H1 (cell line): ENCODE data around the gene FAM209A. TPM values are rescaled to one million over a fixed set of nuclear protein-coding genes. Genes with fewer than 3 reads are reported as not detected.

Experiments
- CTCF ChIA-PET: fragments of 300-600 bp; sonication (Branson Sonifier 250); formaldehyde crosslinking; loops from one replicate; lab custom pipeline; 2021; ENCODE audit not compliant: partially characterized antibody; lab: Charles Lee
- POLR2A ChIA-PET: fragments of 300-600 bp; sonication (Branson Sonifier 250); formaldehyde crosslinking; loops from one replicate; lab custom pipeline; 2021; ENCODE audit warnings: inconsistent platforms; ENCODE audit not compliant: partially characterized antibody; lab: Charles Lee
- DNase-seq, 2 experiments: peaks; one replicate each; pipeline versions ENCODE4 v3.0.0 to v3.0.0-alpha.2; 2010 to 2022; ENCODE audit warnings: low spot score in 2 of 2, low read depth in 1 of 2, mixed read lengths in 1 of 2
- FAIRE-seq: peaks from 2 replicates; lab custom pipeline; 2011; peaks lifted over from hg19 to GRCh38; lab: Jason Lieb, UNC
- H2AFZ ChIP-seq: 2 replicates; pipeline ENCODE4 v1.8.1; 2012; ENCODE audit warnings: low read length, inconsistent platforms
- H2AK5ac ChIP-seq: 2 replicates; pipeline ENCODE4 v1.6.1; 2013; ENCODE audit warnings: low read depth, low read length
- H2BK120ac ChIP-seq: replicated peaks from 2 replicates; pipeline ENCODE3; 2013; ENCODE audit warnings: low read depth, low read length, inconsistent platforms
- H2BK12ac ChIP-seq: 2 replicates; pipeline ENCODE4 v1.6.1; 2013; ENCODE audit warnings: low read depth, low read length
- H2BK15ac ChIP-seq: 2 replicates; pipeline ENCODE4 v1.6.1; 2013; ENCODE audit warnings: low read length
- H2BK20ac ChIP-seq: 2 replicates; pipeline ENCODE4 v1.6.1; 2013; ENCODE audit warnings: low read length
- H2BK5ac ChIP-seq: 2 replicates; pipeline ENCODE4 v1.6.1; 2013; ENCODE audit warnings: low read depth, low read length
- H3K14ac ChIP-seq: 2 replicates; pipeline ENCODE4 v1.6.1; 2013; ENCODE audit warnings: inconsistent platforms; ENCODE audit not compliant: insufficient read length
- H3K18ac ChIP-seq: 2 replicates; pipeline ENCODE4 v1.6.1; 2013; ENCODE audit warnings: low read length; ENCODE audit errors: extremely low read depth
- H3K23ac ChIP-seq: 2 replicates; pipeline ENCODE4 v1.6.1; 2013; ENCODE audit warnings: inconsistent platforms; ENCODE audit not compliant: insufficient read length
- H3K23me2 ChIP-seq: 2 replicates; pipeline ENCODE4 v1.6.1; 2013; ENCODE audit warnings: low read depth, low read length
- H3K27ac ChIP-seq: 2 replicates; pipeline ENCODE4 v1.6.1; 2011; ENCODE audit warnings: low read depth, low read length, inconsistent platforms
- H3K27me3 ChIP-seq, 4 experiments: replicated peaks in 1 of 4; 1 replicate in 1 of 4; 2 replicates in 3 of 4; pipeline versions ENCODE4 v1.6.1 to v1.8.1; 2011 to 2013; ENCODE audit warnings: low read length in 3 of 4, mild to moderate bottlenecking in 3 of 4, inconsistent platforms in 2 of 4, mixed read lengths in 2 of 4, moderate library complexity in 1 of 4; ENCODE audit not compliant: control insufficient read depth in 3 of 4, insufficient read depth in 3 of 4; ENCODE audit errors: extremely low read depth in 1 of 4
- H3K36me3 ChIP-seq, 4 experiments: 2 replicates each; pipeline versions ENCODE4 v1.6.1 to v1.8.1; 2011 to 2013; ENCODE audit warnings: mild to moderate bottlenecking in 4 of 4, low read length in 3 of 4, moderate library complexity in 2 of 4, control low read depth in 1 of 4, inconsistent platforms in 1 of 4; ENCODE audit not compliant: insufficient read depth in 4 of 4, control insufficient read depth in 2 of 4
- H3K4ac ChIP-seq: replicated peaks from 2 replicates; pipeline ENCODE3; 2013; ENCODE audit warnings: low read length, low read depth, mixed read lengths, inconsistent platforms; ENCODE audit not compliant: insufficient read length
- H3K4me1 ChIP-seq, 4 experiments: replicated peaks in 1 of 4; 1 replicate in 1 of 4; 2 replicates in 3 of 4; pipeline versions ENCODE4 v1.6.1 to v1.8.1; 2011 to 2013; ENCODE audit warnings: low read length in 3 of 4, inconsistent platforms in 2 of 4, mixed read lengths in 1 of 4; ENCODE audit not compliant: insufficient read depth in 4 of 4, control insufficient read depth in 3 of 4
- H3K4me2 ChIP-seq, 2 experiments: 2 replicates each; pipeline versions ENCODE4 v1.6.1 to v1.8.1; 2011 to 2013; ENCODE audit warnings: low read depth in 2 of 2, low read length in 2 of 2, control low read depth in 1 of 2, inconsistent platforms in 1 of 2, mild to moderate bottlenecking in 1 of 2; ENCODE audit not compliant: insufficient read depth in 1 of 2
- H3K4me3 ChIP-seq, 4 experiments: fragments of 200-600, 300-600 bp in 1 of 4; sonication (generic), shearing (Covaris generic), sonication (Bioruptor Twin) in 1 of 4; 2 replicates each; pipeline versions ENCODE4 v1.5.1 to v1.8.1; 2011 to 2016; ENCODE audit warnings: low read length in 4 of 4, low read depth in 3 of 4, control low read depth in 2 of 4, inconsistent platforms in 2 of 4, mild to moderate bottlenecking in 2 of 4, mixed read lengths in 1 of 4, moderate library complexity in 1 of 4; ENCODE audit not compliant: insufficient read depth in 2 of 4; ENCODE audit errors: extremely low read depth in 1 of 4
- H3K56ac ChIP-seq: replicated peaks from 2 replicates; pipeline ENCODE3; 2013; ENCODE audit warnings: low read depth, mild to moderate bottlenecking, mixed read lengths, low read length, inconsistent platforms; ENCODE audit not compliant: insufficient read length
- H3K79me1 ChIP-seq: 2 replicates; pipeline ENCODE4 v1.6.1; 2013; ENCODE audit warnings: low read depth, low read length, control low read depth
- H3K79me2 ChIP-seq, 2 experiments: 2 replicates each; pipeline versions ENCODE4 v1.6.1 to v1.8.1; 2012 to 2013; ENCODE audit warnings: low read length in 2 of 2, mild to moderate bottlenecking in 2 of 2, inconsistent platforms in 1 of 2; ENCODE audit not compliant: insufficient read depth in 2 of 2, control insufficient read depth in 1 of 2
- H3K9ac ChIP-seq, 4 experiments: replicated peaks in 1 of 4; 1 replicate in 1 of 4; 2 replicates in 3 of 4; pipeline versions ENCODE4 v1.6.1 to v1.8.1; 2011 to 2013; ENCODE audit warnings: low read depth in 3 of 4, low read length in 3 of 4, control low read depth in 2 of 4, mild to moderate bottlenecking in 2 of 4, moderate library complexity in 2 of 4, inconsistent platforms in 1 of 4; ENCODE audit errors: extremely low read depth in 1 of 4
- H3K9me3 ChIP-seq, 2 experiments: 2 replicates each; pipeline versions ENCODE4 v1.6.1 to v1.8.1; 2012 to 2013; ENCODE audit warnings: mild to moderate bottlenecking in 2 of 2, moderate library complexity in 2 of 2, control low read depth in 1 of 2, inconsistent platforms in 1 of 2, low read depth in 1 of 2, low read length in 1 of 2, mixed read lengths in 1 of 2; ENCODE audit not compliant: insufficient read depth in 2 of 2
- H4K20me1 ChIP-seq, 2 experiments: replicated peaks in 1 of 2; 2 replicates each; pipeline versions ENCODE3 to v1.8.1; 2011 to 2013; ENCODE audit warnings: inconsistent platforms in 2 of 2, low read length in 2 of 2, mild to moderate bottlenecking in 1 of 2; ENCODE audit not compliant: insufficient read depth in 2 of 2, control insufficient read depth in 1 of 2
- H4K5ac ChIP-seq: 2 replicates; pipeline ENCODE4 v1.6.1; 2013; ENCODE audit warnings: low read length, low read depth, mixed read lengths, inconsistent platforms; ENCODE audit not compliant: insufficient read length
- H4K8ac ChIP-seq: 2 replicates; pipeline ENCODE4 v1.8.0; 2013; ENCODE audit warnings: mild to moderate bottlenecking, moderate library complexity, low read length, inconsistent platforms; ENCODE audit not compliant: insufficient read depth; ENCODE audit errors: extremely low read depth
- H4K91ac ChIP-seq: replicated peaks from 2 replicates; pipeline ENCODE3; 2013; ENCODE audit warnings: low read length, mixed read lengths, inconsistent platforms; ENCODE audit not compliant: insufficient read length
- BRCA1 ChIP-seq: IDR thresholded peaks from 2 replicates; pipeline ENCODE4 v1.6.1; 2012; ENCODE audit warnings: low read depth, low read length, improper control_type of control experiment
- CEBPB ChIP-seq: IDR thresholded peaks from 2 replicates; pipeline ENCODE4 v1.6.1; 2012; ENCODE audit warnings: low read depth, low read length
- CTBP2 ChIP-seq: IDR thresholded peaks from 2 replicates; pipeline ENCODE4 v1.7.0; 2011; ENCODE audit warnings: borderline replicate concordance, mild to moderate bottlenecking, moderate library complexity, mixed read lengths, low read length; ENCODE audit not compliant: insufficient read depth, insufficient read length
- EP300 ChIP-seq, 2 experiments: IDR thresholded peaks; 1 replicate in 1 of 2; 2 replicates in 1 of 2; pipeline ENCODE4 v1.6.1; 2011 to 2012; ENCODE audit warnings: low read depth in 2 of 2, low read length in 2 of 2, mild to moderate bottlenecking in 2 of 2, borderline replicate concordance in 1 of 2, inconsistent platforms in 1 of 2, moderate library complexity in 1 of 2
- FOSL1 ChIP-seq: IDR thresholded peaks from 2 replicates; pipeline ENCODE4 v1.6.1; 2011; ENCODE audit warnings: mild to moderate bottlenecking, low read depth, low read length, moderate library complexity; ENCODE audit not compliant: insufficient read depth
- JUND ChIP-seq: IDR thresholded peaks from 2 replicates; pipeline ENCODE4 v1.6.1; 2011; ENCODE audit warnings: mild to moderate bottlenecking, improper control_type of control experiment, low read length
- KDM5A ChIP-seq: fragments of 200-600 bp; IDR thresholded peaks from 2 replicates; pipeline ENCODE4 v1.7.1; 2012; ENCODE audit warnings: mild to moderate bottlenecking, low read length, inconsistent platforms, mixed read lengths
- MAFK ChIP-seq: IDR thresholded peaks from 2 replicates; pipeline ENCODE4 v1.6.1; 2012; ENCODE audit warnings: low read depth, mild to moderate bottlenecking, improper control_type of control experiment, low read length
- POLR2A ChIP-seq, 2 experiments: IDR thresholded peaks; 1 replicate in 1 of 2; 2 replicates in 1 of 2; pipeline ENCODE4 v1.6.1; 2011; ENCODE audit warnings: low read depth in 2 of 2, low read length in 2 of 2, mild to moderate bottlenecking in 2 of 2; ENCODE audit errors: control extremely low read depth in 1 of 2
- RXRA ChIP-seq: IDR thresholded peaks from 2 replicates; pipeline ENCODE4 v1.6.1; 2011; ENCODE audit warnings: low read depth, mild to moderate bottlenecking, low read length, moderate library complexity; ENCODE audit not compliant: insufficient read depth
- SAP30 ChIP-seq: fragments of 300-600 bp; sonication (generic); IDR thresholded peaks from 2 replicates; pipeline ENCODE4 v1.7.1; 2012; ENCODE audit warnings: low read length, moderate library complexity, mild to moderate bottlenecking, inconsistent platforms; ENCODE audit not compliant: insufficient read depth, insufficient replicate concordance
- SUZ12 ChIP-seq: fragments of 200-600 bp; sonication (generic); IDR thresholded peaks from 2 replicates; pipeline ENCODE4 v1.6.1; 2012; ENCODE audit warnings: mild to moderate bottlenecking, inconsistent platforms, low read length, moderate library complexity, mixed read lengths
- TBP ChIP-seq: IDR thresholded peaks from 2 replicates; pipeline ENCODE4 v1.6.1; 2011; ENCODE audit warnings: low read depth, low read length, improper control_type of control experiment
- WGBS, 2 experiments: shearing (Covaris generic) in 1 of 2; methylation state at CpG; one replicate each; pipeline versions ENCODE4 v1.1.6 to v1.1.7; 2013 to 2015; ENCODE audit warnings: low lambda C conversion rate in 2 of 2, mixed read lengths in 2 of 2, inconsistent platforms in 1 of 2, low coverage in 1 of 2, missing lambda C conversion rate in 1 of 2; ENCODE audit not compliant: insufficient replicate concordance in 2 of 2, insufficient coverage in 1 of 2, insufficient read length in 1 of 2; ENCODE audit errors: extremely low coverage in 1 of 2, missing lambda C conversion rate in 1 of 2; 5-methylcytosine and 5-hydroxymethylcytosine counted together
- polyA plus RNA-seq, 7 experiments: library from polyadenylated mRNA; depleted of rRNA in 3 of 7; stranded (reverse) in 5 of 7; unstranded in 2 of 7; fragments of >200 nt in 5 of 7; fragments of 200-250 nt in 2 of 7; gene quantifications; 1 replicate in 5 of 7; 2 replicates in 1 of 7; 4 replicates in 1 of 7; pipeline versions ENCODE4 v1.2.1 to v1.2.3, GENCODE V29; 2011 to 2013; ENCODE audit warnings: missing spikeins in 2 of 7, mixed read lengths in 2 of 7
- total RNA-seq: library from RNA; stranded (reverse); fragmentation: NEBNext Ultra II Directional; extraction: Animal tissue kit (Norgen Biotek cat#: 25700); gene quantifications from 2 replicates; pipeline ENCODE4 v1.2.1, GENCODE V29; 2021

The FAM209A gene
- total and polyA plus RNA-seq, 2 of the 8 experiments (the other 6 are each of a cell fraction or from before 2014, with no cell fraction given), result 0.15 TPM; not detected in 1

DNA sequence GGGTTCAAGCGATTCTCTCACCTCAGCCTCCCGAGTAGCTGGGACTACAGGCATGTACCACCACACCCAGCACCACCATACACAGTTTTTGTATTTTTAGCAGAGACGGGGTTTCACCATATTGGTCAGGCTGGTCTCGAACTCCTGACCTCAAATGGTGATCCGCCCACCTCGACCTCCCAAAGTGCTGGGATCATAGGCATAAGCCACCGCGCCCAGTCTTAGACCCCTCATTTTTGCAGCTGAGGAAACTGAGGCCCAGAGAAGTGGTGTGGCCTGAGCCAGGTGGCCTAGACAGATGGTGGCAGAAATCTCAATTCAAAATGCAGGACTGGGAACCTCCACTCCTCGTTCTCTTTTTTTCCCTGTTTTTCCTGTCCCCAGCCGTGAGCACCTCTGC lies 12.6 kb upstream of the FAM209A start:
- FAIRE-seq (no peak), DNase-seq (no peak)
- H3K23ac ChIP-seq, result no peak overlapping the region
- no peak overlapping the region for H3K14ac ChIP-seq
- H3K4me1 ChIP-seq, result no peaks in the 10 kb centered on the region
- H3K79me2 ChIP-seq, result no peaks in the 10 kb centered on the region
- H3K18ac ChIP-seq, result no peak overlapping the region
- no peak overlapping the region for H2AK5ac ChIP-seq
- H2BK15ac ChIP-seq, result no peak overlapping the region
- no peak overlapping the region for H4K91ac ChIP-seq
- H3K4me3 ChIP-seq, result no peak overlapping the region
- no peaks in the 10 kb centered on the region for H3K27me3 ChIP-seq
- H4K5ac ChIP-seq, result no peak overlapping the region
- no peak overlapping the region for H3K9ac ChIP-seq
- no peaks in the 10 kb centered on the region for H3K9me3 ChIP-seq
- H2BK20ac ChIP-seq, result no peak overlapping the region
- POLR2A ChIA-PET, result no interaction called here
- no peak overlapping the region for H3K4me2 ChIP-seq
- H2AFZ ChIP-seq, result no peak overlapping the region
- H3K4ac ChIP-seq, result no peak overlapping the region
- H2BK120ac ChIP-seq, result no peak overlapping the region
- no peak overlapping the region for H4K8ac ChIP-seq
- H3K27ac ChIP-seq, result no peak overlapping the region
- H3K79me1 ChIP-seq, result no peaks in the 10 kb centered on the region
- no peak overlapping the region for H2BK12ac ChIP-seq
- H3K23me2 ChIP-seq, result no peaks in the 10 kb centered on the region
- H4K20me1 ChIP-seq, result no peaks in the 10 kb centered on the region
- H2BK5ac ChIP-seq, result no peak overlapping the region
- CTCF ChIA-PET, result interaction anchor here (0.9 to 1.4 kb wide), 2 partner anchors 9 to 65 kb away, joined by 3 read pairs; no protein-coding TSS in a partner anchor
- WGBS, 2 experiments, result 95% methylated on average over 9 of the region's 10 CpGs; no CpG with 5 or more reads in 1 of the 2 experiments
- peaks cover 0 to 1% (median 0%) of the 10 kb centered on the region in 4 experiments; a peak in 3 of 8 replicates for H3K36me3 ChIP-seq
- no peak overlapping the region for H3K56ac ChIP-seq
- TF ChIP-seq EP300 (IDR thresholded peaks at IDR 0.05; ENCODE audit: borderline replicate concordance in 1 of 2, low read depth in 2 of 2, low read length in 2 of 2) (no peak), FOSL1 (no peak), RXRA (no peak), JUND (no peak), TBP (no peak), CTBP2 (no peak), KDM5A (no peak), CEBPB (no peak), MAFK (no peak), SUZ12 (no peak), BRCA1 (no peak), SAP30 (no peak), POLR2A (IDR thresholded peaks at IDR 0.05; ENCODE audit: control extremely low read depth in 1 of 2, low read depth in 2 of 2, low read length in 2 of 2) (no peak)
